Muscle of arm (tissue), 12 donors: ENCODE results near the gene AKNAD1. TPM values are rescaled to one million over a fixed set of nuclear protein-coding genes. Genes with fewer than 3 reads are reported as not detected.

ENCODE experiments used
- DNase-seq: peaks from one replicate; pipeline ENCODE4 v3.0.0-alpha.2; 2013
- polyA plus RNA-seq, 12 donors: library from polyadenylated mRNA; unstranded; fragments of 120-200 nt; gene quantifications; one replicate each; pipeline ENCODE4 v1.2.1, GENCODE V29; 2013; ENCODE audit not compliant: insufficient read length in 12 of 12

AKNAD1 gene
- polyA plus RNA-seq, 12 donors, result 1.0 to 3.4 (median 2.1) TPM; not detected in 2

GRCh38 chr1:108863984-108864383 lies 7.1 kb upstream of the AKNAD1 start:
- DNase-seq, result no peak

- no peak for DNase-seq
These were observed 6.0 kb upstream of the AKNAD1 start for GRCh38 chr1:108862698-108863477.

GRCh38 chr1:108862017-108862610 lies 5.2 kb upstream of the AKNAD1 start:
- no peak for DNase-seq

GRCh38 chr1:108861566-108861965 lies 4.7 kb upstream of the AKNAD1 start:
- DNase-seq, result no peak

- DNase-seq, result no peak
These were observed 3.5 kb upstream of the AKNAD1 start for GRCh38 chr1:108860190-108860907.

- DNase-seq, result no peak
These were observed 1.5 kb upstream of the AKNAD1 start for GRCh38 chr1:108858230-108858950.

- DNase-seq, result no peak
These were observed 2.5 kb downstream of the AKNAD1 start for GRCh38 chr1:108854221-108855019.

GRCh38 chr1:108852221-108852975 lies 4.5 kb downstream of the AKNAD1 start:
- DNase-seq, result peak; percentile 77

GRCh38 chr1:108851567-108851966 lies 5.3 kb downstream of the AKNAD1 start:
- DNase-seq, result no peak

GRCh38 chr1:108850929-108851328 lies 6.0 kb downstream of the AKNAD1 start:
- no peak for DNase-seq

GRCh38 chr1:108848806-108849205 lies 8.1 kb downstream of the AKNAD1 start:
- no peak for DNase-seq

- no peak for DNase-seq
These were observed 9.4 kb downstream of the AKNAD1 start for GRCh38 chr1:108847494-108847893.

- no peak for DNase-seq
These were observed 10.9 kb downstream of the AKNAD1 start for GRCh38 chr1:108845991-108846390.

GRCh38 chr1:108845446-108845845 lies 11.4 kb downstream of the AKNAD1 start:
- DNase-seq, result no peak

GRCh38 chr1:108843390-108844137 lies 13.3 kb downstream of the AKNAD1 start:
- no peak for DNase-seq

- DNase-seq, result no peak
These were observed 14.2 kb downstream of the AKNAD1 start for GRCh38 chr1:108842525-108843181.

- no peak for DNase-seq
These were observed 15.2 kb downstream of the AKNAD1 start for GRCh38 chr1:108841703-108842102.

- no peak for DNase-seq
These were observed 24.0 kb downstream of the AKNAD1 start for GRCh38 chr1:108832929-108833328.

GRCh38 chr1:108831225-108831624 lies 25.7 kb downstream of the AKNAD1 start:
- DNase-seq, result peak; percentile 62
